ENCODE results near the gene LIX1.

The LIX1 gene

GRCh38 chr5:97090944-97091343 is 51.5 kb downstream of the LIX1 start (continued):
- no peak for TF ChIP-seq ZSCAN5A (tag by site-specific recombination; IDR thresholded peaks at IDR 0.05)
- no peak for TF ChIP-seq ZNF529 (tag by site-specific recombination; IDR thresholded peaks at IDR 0.05; ENCODE audit: insufficient replicate concordance)
- no peak for TF ChIP-seq ZNF580 (tag by site-specific recombination; IDR thresholded peaks at IDR 0.05)
- TF ChIP-seq KLF17 (tag by site-specific recombination; IDR thresholded peaks at IDR 0.05), result no peak
- TF ChIP-seq PRDM10 (tag by site-specific recombination; IDR thresholded peaks at IDR 0.05), result no peak
- TF ChIP-seq ZBTB1 (tag by site-specific recombination; IDR thresholded peaks at IDR 0.05), result no peak
- TF ChIP-seq SP2 (tag by site-specific recombination; IDR thresholded peaks at IDR 0.05), result no peak
- no peak for TF ChIP-seq ZNF488 (tag by site-specific recombination; IDR thresholded peaks at IDR 0.05)
- no peak for TF ChIP-seq ZNF701 (tag by site-specific recombination; IDR thresholded peaks at IDR 0.05)

GRCh38 chr5:97089149-97089801 is 53.1 kb downstream of the LIX1 start:
- H3K9me3 ChIP-seq (ENCODE audit: control insufficient read depth, insufficient read depth, low read depth, low read length), result no peaks in the 10 kb centered on the region
- no peak overlapping the region for H3K27ac ChIP-seq (ENCODE audit: extremely low read depth, low read depth, low read length)
- no peak overlapping the region for H3K4me3 ChIP-seq (ENCODE audit: low read depth, low read length)
- H3K36me3 ChIP-seq (ENCODE audit: control insufficient read depth in 2 of 2, insufficient read depth in 1 of 2, low read length in 2 of 2), result no peaks in the 10 kb centered on the region
- ChIA-PET CTCF (interaction anchor here (0.5 to 0.9 kb wide), 2 partner anchors 92 to 461 kb away, joined by 3 to 4 read pairs; no protein-coding TSS in a partner anchor), POLR2A (no interaction called here)
- no peaks in the 10 kb centered on the region for H3K4me1 ChIP-seq (ENCODE audit: control insufficient read depth, insufficient read depth, low read length)
- TF ChIP-seq PRDM2 (tag by site-specific recombination; IDR thresholded peaks at IDR 0.05; ENCODE audit: borderline replicate concordance) (no peak), OSR2 (tag by site-specific recombination; IDR thresholded peaks at IDR 0.05) (no peak), ZNF76 (tag by site-specific recombination; IDR thresholded peaks at IDR 0.05; ENCODE audit: borderline replicate concordance, low read depth) (no peak), ZBTB10 (tag by site-specific recombination; IDR thresholded peaks at IDR 0.05) (no peak), ZBTB8A (tag by site-specific recombination; IDR thresholded peaks at IDR 0.05) (no peak), ZNF777 (tag by site-specific recombination; IDR thresholded peaks at IDR 0.05; ENCODE audit: borderline replicate concordance) (no peak), ATF2 (tag by site-specific recombination; IDR thresholded peaks at IDR 0.05; ENCODE audit: low read depth) (no peak), ZNF623 (tag by site-specific recombination; IDR thresholded peaks at IDR 0.05) (no peak)
